Stimulated activated CD4-positive, alpha-beta T cell treated with anti-CD3 and anti-CD28 coated beads, Interleukin-4, amount 100 ng/mL, for 1 hour (primary cell): ENCODE results near the gene FAM193A.
"Not testable (repeated sequence)": the region's sequence is repeated elsewhere in the genome, so short reads cannot be mapped to it uniquely, and the experiment has no call there.

Experiments
- DNase-seq: peaks from one replicate; pipeline ENCODE4 v3.0.0-alpha.2; 2020

Gene FAM193A

DNA sequence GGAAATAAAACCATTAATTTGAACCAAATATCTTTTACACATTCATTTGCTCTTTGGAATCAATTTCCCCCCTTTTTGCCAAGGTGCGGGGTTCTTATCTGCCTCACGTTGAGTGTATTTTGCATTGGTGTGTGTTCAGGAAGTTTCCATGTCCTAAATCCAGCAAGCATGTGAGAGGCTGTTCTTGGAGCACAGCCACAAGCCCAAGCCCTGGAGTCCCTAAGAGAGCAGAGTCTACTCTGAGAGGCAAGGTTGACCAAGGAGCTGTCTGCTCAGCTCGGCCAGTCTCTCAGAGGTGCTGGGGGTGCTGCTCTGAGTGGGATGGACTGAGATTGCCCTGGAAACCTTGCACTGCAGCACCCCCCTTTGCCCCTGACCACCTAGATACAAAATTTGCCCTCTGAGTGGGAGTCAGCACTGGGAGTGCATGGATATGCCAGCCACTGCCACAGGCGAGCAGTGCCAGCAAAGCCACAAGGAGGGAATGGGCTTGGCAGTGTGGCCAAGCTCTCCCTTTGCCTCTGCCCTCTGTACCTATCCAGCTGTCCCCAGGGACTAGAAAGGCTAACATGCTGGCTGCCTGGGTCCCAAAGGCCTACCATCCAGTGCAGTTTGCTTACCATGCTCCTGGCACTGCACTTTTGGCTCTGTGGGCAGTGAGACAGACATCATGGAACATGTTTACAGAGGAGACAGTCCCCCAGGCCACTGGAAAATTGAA lies 20.5 kb upstream of the FAM193A start:
- DNase-seq = no peak

DNA sequence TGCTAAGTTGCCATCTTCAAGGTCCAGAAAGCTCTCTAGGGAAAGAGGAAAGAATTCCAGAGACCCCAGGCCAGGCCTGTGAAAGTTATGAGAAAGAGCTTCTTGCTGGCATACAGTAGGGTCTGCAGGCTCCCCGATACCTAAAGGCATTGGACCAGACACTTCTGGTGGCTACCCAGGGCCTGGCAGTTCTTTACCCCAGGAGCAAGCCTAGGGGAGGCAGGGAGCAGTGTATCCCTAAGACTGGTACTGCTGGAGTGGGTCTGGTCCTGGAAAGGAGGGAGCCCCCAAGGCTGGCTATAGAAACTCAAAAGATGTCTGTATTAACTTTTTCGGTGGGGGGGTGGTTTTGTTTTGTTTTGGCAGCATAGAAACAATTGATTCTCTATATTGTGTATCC lies 19.8 kb upstream of the FAM193A start:
- DNase-seq = no peak

DNA sequence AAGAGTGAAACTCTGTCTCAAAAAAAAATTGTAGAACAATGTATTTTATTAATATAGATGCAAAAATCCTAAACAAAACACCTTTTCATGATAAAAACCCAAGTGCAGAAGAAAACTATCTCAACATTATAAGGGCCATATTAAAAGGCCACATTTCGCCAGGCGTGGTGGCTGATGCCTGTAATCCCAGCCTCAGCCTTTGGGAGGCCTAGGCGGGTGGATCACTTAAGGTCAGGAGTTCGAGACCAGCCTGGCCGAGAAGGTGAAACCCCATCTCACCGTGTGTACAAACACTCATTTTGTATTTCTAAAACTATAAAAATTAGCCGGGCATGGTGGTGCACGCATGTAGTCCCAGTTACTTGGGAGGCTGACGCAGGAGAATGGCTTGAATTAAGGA lies 9.9 kb upstream of the FAM193A start:
- DNase-seq = no peak

GRCh38 chr4:2534904-2535375 lies 1.5 kb upstream of the FAM193A start:
- DNase-seq = no peak

- peak; percentile 49 for DNase-seq
Measured at GRCh38 chr4:2535376-2536192, 863 bp upstream of the FAM193A start.

GRCh38 chr4:2537011-2537830 lies 774 bp downstream of the FAM193A start:
- peak; percentile 55 for DNase-seq

DNA sequence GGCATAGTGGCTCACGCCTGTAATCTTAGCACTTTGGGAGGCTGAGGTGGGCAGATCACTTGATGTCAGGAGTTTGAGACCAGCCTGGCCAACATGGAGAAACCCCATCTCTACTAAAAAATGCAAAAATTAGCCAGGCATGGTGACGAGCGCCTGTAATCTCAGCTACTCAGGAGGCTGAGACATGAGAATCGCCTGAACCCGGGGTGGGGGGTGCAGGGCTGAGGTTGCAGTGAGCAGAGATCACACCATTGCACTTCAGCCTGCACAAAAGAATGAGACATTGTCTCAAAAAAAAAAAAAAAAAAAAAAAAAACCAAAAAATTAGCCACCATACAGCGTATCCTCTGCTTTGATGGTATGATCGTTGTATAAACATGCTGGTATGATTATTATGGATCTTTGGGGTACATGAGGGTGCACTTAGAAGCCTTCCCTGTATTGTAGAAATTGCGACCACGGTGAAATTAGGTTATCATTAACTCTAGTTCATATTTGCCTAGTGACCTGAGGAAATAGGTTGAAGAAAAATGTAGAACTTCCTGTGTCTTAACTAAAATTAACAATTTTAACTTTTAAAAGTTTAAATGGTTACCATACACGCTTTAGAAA lies 7.2 kb downstream of the FAM193A start:
- not testable (repeated sequence) for DNase-seq

DNA sequence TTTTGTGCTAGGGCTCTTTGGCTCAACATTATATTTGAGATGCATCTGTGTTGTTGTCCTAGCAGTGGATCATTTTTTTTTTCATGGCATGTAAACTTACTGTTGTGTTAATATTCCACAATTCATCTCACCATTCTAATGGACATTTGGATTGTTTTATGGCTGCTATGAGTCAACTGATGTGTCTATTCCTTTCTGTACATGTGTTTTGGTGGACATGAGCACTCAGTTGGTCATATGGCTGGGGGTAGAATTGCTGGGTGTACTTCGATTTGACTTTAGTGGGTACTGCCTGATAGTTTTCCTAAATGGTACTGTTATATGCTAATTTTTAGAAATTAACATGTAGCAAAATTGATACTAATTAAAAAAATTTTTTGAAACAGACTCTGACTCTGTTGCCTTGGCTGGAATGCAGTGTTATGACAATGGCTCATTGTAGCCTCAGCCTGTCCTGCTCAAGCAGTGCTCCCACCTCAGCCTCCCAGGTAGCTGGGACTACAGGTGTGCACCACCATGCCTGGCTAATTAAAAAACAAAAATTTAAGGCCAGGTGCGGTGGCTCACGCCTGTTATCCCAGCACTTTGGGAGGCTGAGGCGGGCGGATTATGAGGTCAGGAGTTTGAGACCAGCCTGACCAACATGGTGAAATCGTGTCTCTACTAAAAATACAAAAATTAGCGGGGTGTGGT lies 9.0 kb downstream of the FAM193A start:
- DNase-seq = no peak

- DNase-seq = no peak
Measured at GRCh38 chr4:2546286-2546823, 9.9 kb downstream of the FAM193A start.

DNA sequence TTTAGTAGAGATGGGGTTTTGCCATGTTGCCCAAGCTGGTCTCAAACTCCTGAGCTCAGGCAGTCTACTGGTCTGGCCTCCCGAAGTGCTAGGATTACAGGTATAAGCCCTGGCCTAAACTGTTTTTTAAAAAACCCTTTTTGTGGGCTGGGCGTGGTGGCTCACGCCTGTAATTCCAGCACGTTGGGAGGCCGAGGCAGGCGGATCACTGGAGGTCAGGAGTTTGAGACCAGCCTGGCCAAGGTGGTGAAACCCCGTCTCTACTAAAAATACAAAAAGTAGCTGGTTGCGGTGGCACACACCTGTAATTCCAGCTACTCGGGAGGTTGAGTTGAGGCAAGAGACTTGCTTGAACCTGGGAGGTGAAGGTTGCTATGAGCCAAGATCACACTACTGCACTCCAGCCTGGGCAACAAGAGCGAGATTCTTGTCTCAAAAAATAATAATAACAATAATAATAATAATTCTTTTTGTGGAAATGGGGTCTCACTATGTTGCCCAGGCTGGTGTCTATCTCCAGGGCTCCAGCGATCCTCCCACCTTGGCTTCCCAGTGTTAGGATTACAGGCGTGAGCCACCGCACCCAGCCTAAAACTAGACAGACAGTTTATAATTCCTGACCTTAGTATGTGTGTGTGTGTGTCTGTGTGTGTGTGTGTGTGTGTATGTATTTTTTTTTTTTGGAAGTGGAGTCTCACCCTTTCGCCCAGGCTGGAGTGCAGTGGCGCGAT lies 10.7 kb downstream of the FAM193A start:
- not testable (repeated sequence) for DNase-seq

DNA sequence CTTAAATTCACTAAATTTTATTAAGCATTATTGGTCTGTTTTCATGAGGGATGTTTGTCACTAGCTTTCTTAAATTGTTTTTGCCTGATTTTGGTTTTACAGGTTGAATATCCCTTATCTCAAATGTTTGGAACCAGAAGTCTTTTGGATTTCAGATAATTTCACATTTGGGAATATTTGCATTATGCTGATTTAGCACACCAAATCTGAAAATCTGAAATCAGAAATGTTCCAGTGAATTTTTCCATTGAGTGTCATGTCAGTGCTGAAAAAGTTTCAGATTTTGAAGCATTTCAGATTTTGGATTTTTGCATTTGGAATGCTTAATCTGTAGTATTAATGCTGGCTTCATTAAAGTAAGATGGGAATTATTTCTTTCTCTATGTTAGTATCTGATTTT lies 14.7 kb downstream of the FAM193A start:
- no peak for DNase-seq

DNA sequence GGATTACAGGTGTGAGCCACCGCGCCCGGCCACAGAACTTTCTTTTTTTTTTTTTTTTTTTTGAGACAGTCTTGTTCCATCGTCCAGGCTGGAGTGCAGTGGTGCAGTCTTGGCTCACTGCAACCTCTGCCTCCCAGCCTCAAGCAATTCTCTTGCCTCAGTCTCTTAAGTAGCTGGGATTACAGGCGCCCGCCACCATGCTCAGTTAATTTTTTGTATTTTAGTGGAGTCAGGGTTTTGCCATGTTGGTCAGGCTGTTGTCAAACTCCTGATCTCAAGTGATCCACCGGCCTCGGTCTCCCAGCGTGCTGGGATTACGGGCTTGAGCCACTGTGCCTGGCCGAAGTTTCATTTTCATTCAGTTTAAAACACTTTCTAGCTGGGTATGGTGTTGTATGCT lies 16.4 kb downstream of the FAM193A start:
- DNase-seq = no peak

GRCh38 chr4:2558301-2558700 lies 21.9 kb downstream of the FAM193A start:
- no peak for DNase-seq

DNA sequence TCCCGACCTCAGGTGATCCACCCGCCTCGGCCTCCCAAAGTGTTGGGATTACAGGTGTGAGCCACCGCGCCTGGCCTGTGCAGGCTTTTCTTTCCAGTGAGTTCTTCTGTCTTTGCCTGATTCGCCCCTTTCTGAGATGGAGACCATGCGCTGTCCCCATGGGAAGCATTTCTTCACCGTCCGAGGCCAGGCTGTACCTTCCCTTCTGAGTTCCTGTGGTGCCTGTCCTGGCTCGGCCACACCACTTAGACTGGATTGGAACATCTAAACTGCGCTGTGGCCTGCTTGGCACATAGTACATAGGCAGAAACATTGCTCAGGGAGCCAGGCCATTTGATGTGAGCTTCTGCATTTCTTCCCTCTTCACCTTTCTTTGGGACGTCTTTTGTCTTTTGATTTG lies 23.7 kb downstream of the FAM193A start:
- DNase-seq = no peak

DNA sequence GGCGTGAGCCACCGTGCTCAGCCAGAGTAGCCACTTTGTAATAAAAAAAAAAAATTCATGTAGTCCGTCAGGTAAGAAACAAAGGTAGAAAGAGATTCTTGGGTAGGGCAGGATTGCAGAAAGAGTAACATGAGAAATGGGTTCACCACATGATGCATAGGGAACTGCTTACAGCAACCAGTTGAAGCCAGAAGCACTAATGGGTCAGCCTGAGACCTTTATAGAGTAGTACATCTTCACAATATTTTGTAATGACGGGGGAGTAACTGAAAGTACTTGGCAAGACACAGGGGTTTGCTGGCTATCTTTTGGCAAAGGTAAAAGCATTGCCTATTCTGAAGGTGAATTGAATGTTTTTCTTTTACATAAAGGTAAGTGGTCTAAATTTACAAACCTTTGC lies 29.1 kb downstream of the FAM193A start:
- no peak for DNase-seq

DNA sequence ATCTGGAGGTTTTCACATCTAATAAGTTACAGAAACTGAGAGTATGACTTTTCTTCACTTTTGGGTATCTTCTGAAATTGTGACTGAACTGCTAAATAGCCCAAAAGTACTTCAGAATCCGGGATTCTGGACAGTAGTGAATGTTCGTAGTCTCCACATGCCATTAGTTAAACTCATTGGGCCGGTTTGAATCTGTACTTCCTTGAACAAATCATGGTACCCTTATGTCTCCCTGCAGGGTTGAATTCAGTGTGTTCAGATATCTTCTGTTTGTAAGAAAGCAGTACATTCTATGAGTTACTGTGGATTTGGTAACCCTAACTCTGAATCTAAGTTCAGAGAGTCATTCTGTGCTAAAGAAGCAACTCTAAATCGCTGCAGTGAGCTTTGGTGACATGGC lies 33.6 kb downstream of the FAM193A start:
- DNase-seq = no peak

DNA sequence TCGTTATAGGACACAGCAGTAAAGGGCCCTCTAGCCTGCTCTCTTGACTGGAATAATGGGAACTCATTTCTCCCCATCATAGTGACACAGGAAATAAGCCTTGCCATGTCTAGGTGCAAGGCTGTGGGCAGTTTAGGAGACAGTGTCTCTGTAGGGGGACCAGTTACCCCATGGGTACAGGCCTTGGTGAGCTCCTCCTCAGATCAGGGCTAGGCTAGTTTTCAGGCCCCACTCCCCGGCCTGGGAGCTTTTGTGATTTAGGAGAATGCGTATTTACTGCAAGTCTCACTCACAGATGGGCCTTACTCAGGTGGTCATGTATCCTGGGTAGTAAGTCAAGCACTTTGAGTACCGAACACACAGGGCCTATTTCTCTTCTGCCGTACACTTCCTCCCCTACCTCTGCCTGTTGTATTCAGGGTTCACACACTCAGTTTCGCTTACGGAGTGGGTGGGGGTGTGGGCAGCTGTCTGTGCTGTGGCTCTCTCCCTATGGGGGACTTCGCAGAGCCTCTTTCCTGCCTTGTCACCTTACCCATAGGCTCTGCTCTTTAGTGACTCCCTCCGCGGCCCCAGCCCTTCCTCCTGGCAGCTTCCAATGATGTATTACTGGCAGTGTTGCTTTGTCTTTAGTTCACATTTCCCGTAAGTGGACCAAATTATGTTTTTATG lies 34.2 kb downstream of the FAM193A start:
- DNase-seq = peak; percentile 51

- DNase-seq = no peak
Measured at GRCh38 chr4:2572076-2572475, 35.6 kb downstream of the FAM193A start.

DNA sequence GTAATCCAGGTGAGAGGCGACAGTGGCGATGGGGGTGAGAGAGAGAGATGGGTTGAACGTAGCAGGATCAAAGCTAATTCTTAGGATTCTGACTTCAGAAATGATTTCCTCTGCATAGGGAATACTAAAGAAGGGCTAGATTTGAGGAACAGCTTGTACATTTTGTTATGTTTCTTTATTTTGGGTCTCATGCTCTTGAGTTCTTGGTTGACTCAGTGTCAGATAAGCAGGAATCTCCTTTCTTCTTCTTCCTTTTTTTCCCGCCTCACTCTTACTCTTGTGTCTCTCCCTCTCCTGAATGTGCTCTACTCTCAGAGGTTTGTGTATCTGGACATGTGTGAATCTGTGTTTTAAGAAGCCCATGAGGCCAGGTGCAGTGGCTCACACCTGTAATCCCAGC lies 36.4 kb downstream of the FAM193A start:
- DNase-seq = no peak

- DNase-seq = no peak
Measured at GRCh38 chr4:2574009-2574408, 37.6 kb downstream of the FAM193A start.

GRCh38 chr4:2574863-2575262 lies 38.4 kb downstream of the FAM193A start:
- no peak for DNase-seq
